ENCODE results near the gene LRMDA.

The LRMDA gene

GRCh38 chr10:76111404-76111803 lies 680.0 kb downstream of the LRMDA start:
- Histone ChIP-seq H3K27ac (ENCODE audit: low read depth, low read length) (no peak overlapping the region), H3K4me1 (ENCODE audit: control insufficient read depth, insufficient read depth, low read length) (no peaks in the 10 kb centered on the region), H3K36me3 (ENCODE audit: control insufficient read depth, insufficient read depth, low read length) (no peaks in the 10 kb centered on the region), H3K27me3 (ENCODE audit: control insufficient read depth, insufficient read depth, low read length) (no peaks in the 10 kb centered on the region), H3K9ac (ENCODE audit: low read depth, low read length) (no peak overlapping the region), H3K9me3 (ENCODE audit: control insufficient read depth, insufficient read depth, low read length) (no peaks in the 10 kb centered on the region), H3K4me3 (ENCODE audit: low read depth, low read length) (no peak overlapping the region)

GRCh38 chr10:76111986-76112825 lies 680.8 kb downstream of the LRMDA start:
- Histone ChIP-seq H3K27me3 (ENCODE audit: control insufficient read depth, insufficient read depth, low read length) (no peaks in the 10 kb centered on the region), H3K4me3 (ENCODE audit: low read depth, low read length) (no peak overlapping the region), H3K9me3 (ENCODE audit: control insufficient read depth, insufficient read depth, low read length) (no peaks in the 10 kb centered on the region), H3K4me1 (ENCODE audit: control insufficient read depth, insufficient read depth, low read length) (no peaks in the 10 kb centered on the region), H3K27ac (ENCODE audit: low read depth, low read length) (no peak overlapping the region), H3K9ac (ENCODE audit: low read depth, low read length) (no peak overlapping the region), H3K36me3 (ENCODE audit: control insufficient read depth, insufficient read depth, low read length) (no peaks in the 10 kb centered on the region)

- Histone ChIP-seq H3K4me3 (ENCODE audit: low read depth, low read length) (no peak overlapping the region), H3K4me1 (ENCODE audit: control insufficient read depth, insufficient read depth, low read length) (no peaks in the 10 kb centered on the region), H3K27ac (ENCODE audit: low read depth, low read length) (no peak overlapping the region), H3K27me3 (ENCODE audit: control insufficient read depth, insufficient read depth, low read length) (no peaks in the 10 kb centered on the region), H3K9me3 (ENCODE audit: control insufficient read depth, insufficient read depth, low read length) (no peaks in the 10 kb centered on the region), H3K9ac (ENCODE audit: low read depth, low read length) (no peak overlapping the region), H3K36me3 (ENCODE audit: control insufficient read depth, insufficient read depth, low read length) (no peaks in the 10 kb centered on the region)
These were observed 681.4 kb downstream of the LRMDA start for GRCh38 chr10:76112826-76113150.

- Histone ChIP-seq H3K27ac (ENCODE audit: low read depth, low read length) (no peak overlapping the region), H3K9ac (ENCODE audit: low read depth, low read length) (no peak overlapping the region), H3K36me3 (ENCODE audit: control insufficient read depth, insufficient read depth, low read length) (no peaks in the 10 kb centered on the region)
These were observed 682.5 kb downstream of the LRMDA start for GRCh38 chr10:76113952-76114351.

GRCh38 chr10:76114581-76115001 lies 683.2 kb downstream of the LRMDA start:
- Histone ChIP-seq H3K9ac (ENCODE audit: low read depth, low read length) (no peak overlapping the region), H3K27me3 (ENCODE audit: control insufficient read depth, insufficient read depth, low read length) (no peaks in the 10 kb centered on the region), H3K4me1 (ENCODE audit: control insufficient read depth, insufficient read depth, low read length) (no peaks in the 10 kb centered on the region), H3K9me3 (ENCODE audit: control insufficient read depth, insufficient read depth, low read length) (no peaks in the 10 kb centered on the region), H3K36me3 (ENCODE audit: control insufficient read depth, insufficient read depth, low read length) (no peaks in the 10 kb centered on the region), H3K4me3 (ENCODE audit: low read depth, low read length) (no peak overlapping the region), H3K27ac (ENCODE audit: low read depth, low read length) (no peak overlapping the region)

More at GRCh38 chr10:76113952-76114351, 682.5 kb downstream of the LRMDA start:
- H3K4me3 ChIP-seq (ENCODE audit: low read depth, low read length), result no peak overlapping the region
- H3K27me3 ChIP-seq (ENCODE audit: control insufficient read depth, insufficient read depth, low read length), result no peaks in the 10 kb centered on the region
- H3K4me1 ChIP-seq (ENCODE audit: control insufficient read depth, insufficient read depth, low read length), result no peaks in the 10 kb centered on the region
- H3K9me3 ChIP-seq (ENCODE audit: control insufficient read depth, insufficient read depth, low read length), result no peaks in the 10 kb centered on the region

GRCh38 chr10:76115131-76115470 lies 683.7 kb downstream of the LRMDA start:
- Histone ChIP-seq H3K9ac (ENCODE audit: low read depth, low read length) (no peak overlapping the region), H3K27me3 (ENCODE audit: control insufficient read depth, insufficient read depth, low read length) (no peaks in the 10 kb centered on the region), H3K36me3 (ENCODE audit: control insufficient read depth, insufficient read depth, low read length) (no peaks in the 10 kb centered on the region), H3K27ac (ENCODE audit: low read depth, low read length) (no peak overlapping the region), H3K4me1 (ENCODE audit: control insufficient read depth, insufficient read depth, low read length) (no peaks in the 10 kb centered on the region), H3K9me3 (ENCODE audit: control insufficient read depth, insufficient read depth, low read length) (no peaks in the 10 kb centered on the region), H3K4me3 (ENCODE audit: low read depth, low read length) (no peak overlapping the region)

GRCh38 chr10:76115471-76116155 lies 684.2 kb downstream of the LRMDA start:
- no peak overlapping the region for H3K4me3 ChIP-seq (ENCODE audit: low read depth, low read length)
- H3K9ac ChIP-seq (ENCODE audit: low read depth, low read length), result no peak overlapping the region
- H3K27ac ChIP-seq (ENCODE audit: low read depth, low read length), result no peak overlapping the region
- H3K36me3 ChIP-seq (ENCODE audit: control insufficient read depth, insufficient read depth, low read length), result no peaks in the 10 kb centered on the region
- H3K27me3 ChIP-seq (ENCODE audit: control insufficient read depth, insufficient read depth, low read length), result no peaks in the 10 kb centered on the region
- no peaks in the 10 kb centered on the region for H3K4me1 ChIP-seq (ENCODE audit: control insufficient read depth, insufficient read depth, low read length)
- H3K9me3 ChIP-seq (ENCODE audit: control insufficient read depth, insufficient read depth, low read length), result no peaks in the 10 kb centered on the region

- Histone ChIP-seq H3K27ac (ENCODE audit: low read depth, low read length) (no peak overlapping the region), H3K9ac (ENCODE audit: low read depth, low read length) (no peak overlapping the region), H3K27me3 (ENCODE audit: control insufficient read depth, insufficient read depth, low read length) (no peaks in the 10 kb centered on the region), H3K9me3 (ENCODE audit: control insufficient read depth, insufficient read depth, low read length) (no peaks in the 10 kb centered on the region), H3K4me3 (ENCODE audit: low read depth, low read length) (no peak overlapping the region), H3K36me3 (ENCODE audit: control insufficient read depth, insufficient read depth, low read length) (no peaks in the 10 kb centered on the region), H3K4me1 (ENCODE audit: control insufficient read depth, insufficient read depth, low read length) (no peaks in the 10 kb centered on the region)
These were observed 685.1 kb downstream of the LRMDA start for GRCh38 chr10:76116523-76116922.

GRCh38 chr10:76117949-76118348 lies 686.5 kb downstream of the LRMDA start:
- Histone ChIP-seq H3K9me3 (ENCODE audit: control insufficient read depth, insufficient read depth, low read length) (no peaks in the 10 kb centered on the region), H3K9ac (ENCODE audit: low read depth, low read length) (no peak overlapping the region), H3K4me3 (ENCODE audit: low read depth, low read length) (no peak overlapping the region), H3K4me1 (ENCODE audit: control insufficient read depth, insufficient read depth, low read length) (no peaks in the 10 kb centered on the region), H3K27me3 (ENCODE audit: control insufficient read depth, insufficient read depth, low read length) (no peaks in the 10 kb centered on the region), H3K36me3 (ENCODE audit: control insufficient read depth, insufficient read depth, low read length) (no peaks in the 10 kb centered on the region), H3K27ac (ENCODE audit: low read depth, low read length) (no peak overlapping the region)

GRCh38 chr10:76119036-76119435 lies 687.6 kb downstream of the LRMDA start:
- Histone ChIP-seq H3K9me3 (ENCODE audit: control insufficient read depth, insufficient read depth, low read length) (no peaks in the 10 kb centered on the region), H3K4me1 (ENCODE audit: control insufficient read depth, insufficient read depth, low read length) (no peaks in the 10 kb centered on the region), H3K4me3 (ENCODE audit: low read depth, low read length) (no peak overlapping the region), H3K27me3 (ENCODE audit: control insufficient read depth, insufficient read depth, low read length) (no peaks in the 10 kb centered on the region), H3K36me3 (ENCODE audit: control insufficient read depth, insufficient read depth, low read length) (no peaks in the 10 kb centered on the region), H3K27ac (ENCODE audit: low read depth, low read length) (no peak overlapping the region), H3K9ac (ENCODE audit: low read depth, low read length) (no peak overlapping the region)

GRCh38 chr10:76119515-76119914 lies 688.1 kb downstream of the LRMDA start:
- Histone ChIP-seq H3K9ac (ENCODE audit: low read depth, low read length) (no peak overlapping the region), H3K27ac (ENCODE audit: low read depth, low read length) (no peak overlapping the region), H3K27me3 (ENCODE audit: control insufficient read depth, insufficient read depth, low read length) (no peaks in the 10 kb centered on the region), H3K36me3 (ENCODE audit: control insufficient read depth, insufficient read depth, low read length) (no peaks in the 10 kb centered on the region), H3K9me3 (ENCODE audit: control insufficient read depth, insufficient read depth, low read length) (no peaks in the 10 kb centered on the region), H3K4me3 (ENCODE audit: low read depth, low read length) (no peak overlapping the region), H3K4me1 (ENCODE audit: control insufficient read depth, insufficient read depth, low read length) (no peaks in the 10 kb centered on the region)

Measured in HUES48 (cell line).